Stimulated activated CD8-positive, alpha-beta memory T cell treated with anti-CD3 and anti-CD28 coated beads, Interleukin-12 subunit alpha, Interleukin-12 subunit beta, amount 100 ng/mL, for 1 hour (primary cell): ENCODE data around the gene TEKT4.
A peak's percentile ranks its signal among the peaks of the same experiment; 100 is the strongest.
"Not testable (repeated sequence)": the region's sequence is repeated elsewhere in the genome, so short reads cannot be mapped to it uniquely, and the experiment has no call there.

Experiments used
- DNase-seq: peaks from one replicate; pipeline ENCODE4 v3.0.0-alpha.2; 2020; ENCODE audit warnings: low read depth

The TEKT4 gene, protein sequence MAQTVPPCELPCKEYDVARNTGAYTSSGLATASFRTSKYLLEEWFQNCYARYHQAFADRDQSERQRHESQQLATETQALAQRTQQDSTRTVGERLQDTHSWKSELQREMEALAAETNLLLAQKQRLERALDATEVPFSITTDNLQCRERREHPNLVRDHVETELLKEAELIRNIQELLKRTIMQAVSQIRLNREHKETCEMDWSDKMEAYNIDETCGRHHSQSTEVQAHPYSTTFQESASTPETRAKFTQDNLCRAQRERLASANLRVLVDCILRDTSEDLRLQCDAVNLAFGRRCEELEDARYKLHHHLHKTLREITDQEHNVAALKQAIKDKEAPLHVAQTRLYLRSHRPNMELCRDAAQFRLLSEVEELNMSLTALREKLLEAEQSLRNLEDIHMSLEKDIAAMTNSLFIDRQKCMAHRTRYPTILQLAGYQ

GRCh38 chr2:94871226-94872087, at the start of gene TEKT4:
TEKT4 (plus strand) TSS chr2:94871430; CDS start chr2:94871580, 150 bp downstream.
- no peak for DNase-seq

DNA sequence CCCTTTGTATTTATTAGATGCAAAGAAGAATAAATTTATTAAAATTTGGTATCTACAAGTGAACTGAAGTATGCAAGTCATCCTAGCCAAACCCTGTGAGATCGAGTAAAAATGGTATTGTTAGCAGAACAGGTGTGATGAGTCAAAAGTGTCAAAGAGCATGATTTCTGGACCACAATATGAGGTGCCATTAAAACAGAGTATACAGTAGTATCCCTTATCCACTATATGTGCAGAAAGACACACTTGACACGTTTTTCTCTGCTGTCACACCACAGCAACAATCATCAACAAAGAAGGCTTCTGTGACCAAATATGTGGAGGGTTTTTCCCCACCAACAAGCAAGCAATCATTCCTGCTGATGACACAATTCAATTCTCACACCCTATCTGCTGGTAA, 32.0 kb upstream of the TEKT4 start:
- not testable (repeated sequence) for DNase-seq

GRCh38 chr2:94856856-94857255, 14.4 kb upstream of the TEKT4 start:
- not testable (repeated sequence) for DNase-seq

- DNase-seq, result not testable (repeated sequence)
These were observed 13.7 kb upstream of the TEKT4 start for GRCh38 chr2:94857367-94858162.

DNA sequence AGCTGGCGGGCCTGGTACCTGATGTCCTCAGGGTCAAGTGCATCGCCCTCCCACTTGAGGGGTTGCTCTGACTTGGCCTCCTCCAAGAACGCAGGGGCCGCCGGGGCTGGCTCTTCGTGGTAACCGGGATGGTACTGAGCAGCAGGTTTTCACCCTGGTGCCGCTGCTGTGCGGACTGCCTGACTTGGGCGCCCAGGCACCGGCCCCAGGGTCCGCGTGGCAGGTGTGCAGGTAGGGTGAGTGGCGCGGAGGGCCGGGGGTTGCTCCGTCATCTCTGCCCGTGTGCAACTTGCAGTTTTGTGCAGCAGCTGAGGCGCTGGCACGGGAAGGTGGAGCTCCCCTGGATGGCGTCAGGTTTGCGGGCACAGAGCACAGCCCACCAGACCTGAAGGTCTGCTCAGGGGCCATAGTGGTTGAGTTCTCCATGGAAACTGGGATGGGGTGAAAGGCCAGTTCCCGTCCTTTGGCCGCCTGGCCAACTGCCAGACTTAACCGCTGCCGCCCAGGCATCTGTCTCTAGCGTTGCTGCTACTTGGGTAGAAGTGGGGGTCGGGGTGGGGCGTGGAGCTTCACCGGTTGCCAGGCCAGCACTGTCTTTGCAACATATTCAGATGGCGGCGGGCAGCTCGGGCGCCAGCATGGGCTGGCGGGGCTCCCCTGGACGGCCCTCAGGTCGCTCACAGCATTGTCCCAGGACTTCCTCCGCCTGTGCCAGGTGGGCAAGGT, 12.9 kb upstream of the TEKT4 start:
- not testable (repeated sequence) for DNase-seq

GRCh38 chr2:94861308-94862152, 9.7 kb upstream of the TEKT4 start:
- no peak for DNase-seq

DNA sequence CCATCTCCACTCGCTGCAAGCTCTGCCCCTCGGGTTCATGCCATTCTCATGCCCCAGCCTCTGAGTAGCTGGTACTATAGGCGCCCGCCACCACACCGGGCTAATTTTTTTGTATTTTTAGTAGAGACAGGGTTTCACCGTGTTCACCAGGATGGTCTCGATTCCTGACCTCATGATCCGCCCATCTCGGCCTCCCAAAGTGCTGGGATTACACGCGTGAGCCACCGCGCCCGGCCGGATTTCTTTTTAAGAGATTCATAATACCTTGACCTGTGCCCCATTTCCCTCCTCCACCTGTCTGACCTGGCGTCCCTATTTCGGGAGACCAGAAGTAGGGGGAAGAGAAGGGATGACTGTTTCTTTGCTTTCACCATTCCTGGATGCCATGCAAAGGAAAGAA, 8.3 kb upstream of the TEKT4 start:
- DNase-seq, result not testable (repeated sequence)

GRCh38 chr2:94869131-94869530, 2.1 kb upstream of the TEKT4 start:
- DNase-seq, result no peak

DNA sequence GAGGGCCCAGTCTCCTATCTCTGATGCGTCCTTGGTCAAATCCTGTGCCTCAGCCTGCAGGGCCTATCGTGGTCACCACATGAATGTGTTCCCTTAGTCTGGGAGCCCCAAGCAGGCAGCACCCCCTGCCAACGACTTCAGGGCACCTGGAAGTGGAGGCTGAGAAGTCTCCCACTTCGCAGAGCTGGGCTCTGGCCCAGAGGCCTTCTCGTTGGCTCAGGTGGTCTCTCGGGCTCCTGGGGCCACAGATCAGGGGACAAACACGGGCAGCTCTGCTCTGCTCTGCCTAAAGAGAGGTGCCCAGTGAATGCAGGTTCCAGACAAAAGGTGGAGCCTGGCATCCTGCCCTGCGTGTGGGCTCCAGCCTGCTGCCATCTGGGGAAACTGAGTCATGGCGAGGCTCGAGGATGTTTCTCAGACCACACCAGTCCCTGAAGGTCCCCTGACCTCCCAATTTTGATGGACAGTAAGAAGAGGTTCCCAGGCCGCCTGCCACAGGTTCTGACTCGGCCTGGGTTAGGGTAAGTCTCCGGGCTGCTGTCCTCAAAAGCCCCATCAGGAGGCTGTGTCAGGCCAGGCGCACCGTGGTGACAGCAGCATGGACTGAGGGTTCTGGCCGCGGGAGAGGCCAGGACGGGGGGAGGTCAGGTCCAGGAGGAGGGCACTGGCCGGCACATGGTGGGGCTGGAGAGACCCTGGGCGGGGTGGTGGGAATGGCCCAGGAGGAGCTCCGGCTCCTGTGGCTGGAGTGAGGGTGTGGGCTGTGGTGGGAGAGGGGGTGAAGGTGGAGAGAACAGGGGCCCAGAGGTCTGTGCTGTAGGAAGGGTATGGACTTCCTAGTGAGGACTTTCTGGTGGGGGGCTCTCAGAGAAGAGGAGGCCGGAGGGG, 1.4 kb upstream of the TEKT4 start:
- no peak for DNase-seq

DNA sequence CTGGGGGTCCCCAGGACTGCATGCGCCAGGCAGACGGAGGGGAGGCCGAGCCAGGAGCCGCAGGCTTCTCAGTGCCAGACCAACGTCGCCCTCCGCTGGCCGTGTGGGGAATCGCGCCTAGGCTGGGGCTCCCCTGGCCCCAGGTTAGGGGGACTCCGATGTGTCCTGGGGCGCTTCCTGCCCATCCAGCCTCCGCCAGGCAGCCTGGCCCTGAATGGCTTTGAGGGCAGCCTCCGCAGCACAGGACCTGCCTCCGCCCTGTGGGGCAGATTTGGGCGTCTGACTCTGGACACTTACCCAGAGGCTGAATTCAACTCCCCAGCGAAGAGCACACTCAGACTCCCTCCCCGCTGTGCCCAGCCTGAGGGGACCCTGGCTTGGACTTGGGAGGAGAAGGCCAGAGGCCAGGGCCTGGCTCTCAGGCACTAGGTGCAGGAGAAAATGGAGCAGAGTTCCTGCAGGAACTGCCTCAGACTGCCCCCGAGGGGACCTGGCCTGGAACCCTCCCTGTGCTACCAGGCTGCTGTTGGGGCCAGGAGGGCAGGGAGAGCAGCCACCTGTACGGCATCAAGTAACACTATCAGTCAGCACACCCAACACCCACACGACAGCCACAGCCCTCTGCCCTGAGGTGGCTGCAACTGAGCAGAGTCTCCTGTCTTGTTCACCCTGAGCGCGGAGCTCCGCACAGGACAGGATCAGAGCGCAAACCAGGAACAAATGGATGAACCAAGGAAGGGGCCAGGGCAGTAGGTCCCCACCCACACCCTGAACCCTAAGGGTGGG, 597 bp upstream of the TEKT4 start:
- DNase-seq, result no peak

GRCh38 chr2:94872088-94872618, 923 bp downstream of the TEKT4 start:
- no peak for DNase-seq

DNA sequence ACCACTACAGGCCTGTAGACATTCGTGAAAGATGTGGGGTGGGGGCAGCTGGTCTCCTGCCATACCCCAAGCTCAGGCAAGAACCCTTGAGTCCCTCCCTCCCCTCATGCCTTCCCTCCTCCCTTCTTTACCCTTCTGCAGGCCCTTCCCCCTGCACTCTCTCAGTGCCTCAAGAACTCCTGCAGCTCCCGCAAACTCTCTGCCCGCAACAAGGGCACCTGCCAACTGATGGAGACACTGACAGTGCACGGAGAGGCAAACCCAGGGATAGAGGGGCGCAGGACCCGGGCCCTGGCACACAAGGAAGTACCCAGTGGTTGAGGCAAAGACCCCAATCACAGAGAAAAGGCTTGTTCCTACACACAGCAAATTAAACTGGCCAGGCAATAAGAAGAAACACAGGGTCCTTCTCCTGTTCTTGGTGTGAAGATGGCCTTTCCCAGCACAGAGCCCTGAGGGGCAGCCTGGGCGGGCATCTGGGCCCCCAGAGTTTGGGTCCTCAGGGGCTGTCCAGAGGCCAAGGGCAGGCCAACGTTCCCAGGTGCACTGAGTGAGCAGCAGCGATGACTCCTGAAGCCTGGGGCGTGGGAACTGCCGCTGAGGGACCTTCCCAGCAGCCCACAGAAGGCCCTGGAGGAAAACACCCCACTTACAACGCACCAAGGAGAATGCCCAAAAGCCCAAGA, 1.6 kb downstream of the TEKT4 start:
- DNase-seq, result no peak

GRCh38 chr2:94873362-94874276, 2.4 kb downstream of the TEKT4 start:
- no peak for DNase-seq

GRCh38 chr2:94874277-94874997, 3.2 kb downstream of the TEKT4 start:
- peak; percentile 12 for DNase-seq

- DNase-seq, result no peak
These were observed 4.0 kb downstream of the TEKT4 start for GRCh38 chr2:94875064-94875819.
